Kidney epithelial cell (primary cell): ENCODE results near the gene NME3. TPM values are rescaled to one million over a fixed set of nuclear protein-coding genes. Genes with fewer than 3 reads are reported as not detected.

Source experiments
- DNase-seq: peaks from one replicate; pipeline ENCODE4 v3.0.0-alpha.2; 2010; ENCODE audit warnings: low read depth
- H3K27me3 ChIP-seq: 2 replicates; pipeline ENCODE4 v1.6.0; 2011; ENCODE audit warnings: low read length; ENCODE audit not compliant: control insufficient read depth, insufficient read depth
- H3K36me3 ChIP-seq: 2 replicates; pipeline ENCODE4 v1.5.1; 2011; ENCODE audit warnings: low read length; ENCODE audit not compliant: control insufficient read depth, insufficient read depth
- H3K4me3 ChIP-seq: 2 replicates; pipeline ENCODE4 v1.5.1; 2011; ENCODE audit warnings: low read depth, mild to moderate bottlenecking, control low read depth, low read length
- total RNA-seq: library from RNA; depleted of rRNA; stranded (reverse); fragments of >200 nt; gene quantifications from 2 replicates; pipeline ENCODE4 v1.2.3, GENCODE V29; 2015
- TF ChIP-seq, protein P1 (sequence below): IDR thresholded peaks from 2 replicates; pipeline ENCODE4 v1.5.1; 2011; ENCODE audit warnings: mild to moderate bottlenecking, moderate library complexity, low read length, control low read depth, inconsistent platforms; ENCODE audit not compliant: insufficient read depth, poor library complexity, severe bottlenecking

Gene NME3
- total RNA-seq, 1 donor from 2014 or later, result 44.9 TPM

- Histone ChIP-seq H3K4me3 (no peak overlapping the region), H3K36me3 (peaks cover 2% of the 10 kb centered on the region), H3K27me3 (no peaks in the 10 kb centered on the region)
- TF ChIP-seq, protein P1, sequence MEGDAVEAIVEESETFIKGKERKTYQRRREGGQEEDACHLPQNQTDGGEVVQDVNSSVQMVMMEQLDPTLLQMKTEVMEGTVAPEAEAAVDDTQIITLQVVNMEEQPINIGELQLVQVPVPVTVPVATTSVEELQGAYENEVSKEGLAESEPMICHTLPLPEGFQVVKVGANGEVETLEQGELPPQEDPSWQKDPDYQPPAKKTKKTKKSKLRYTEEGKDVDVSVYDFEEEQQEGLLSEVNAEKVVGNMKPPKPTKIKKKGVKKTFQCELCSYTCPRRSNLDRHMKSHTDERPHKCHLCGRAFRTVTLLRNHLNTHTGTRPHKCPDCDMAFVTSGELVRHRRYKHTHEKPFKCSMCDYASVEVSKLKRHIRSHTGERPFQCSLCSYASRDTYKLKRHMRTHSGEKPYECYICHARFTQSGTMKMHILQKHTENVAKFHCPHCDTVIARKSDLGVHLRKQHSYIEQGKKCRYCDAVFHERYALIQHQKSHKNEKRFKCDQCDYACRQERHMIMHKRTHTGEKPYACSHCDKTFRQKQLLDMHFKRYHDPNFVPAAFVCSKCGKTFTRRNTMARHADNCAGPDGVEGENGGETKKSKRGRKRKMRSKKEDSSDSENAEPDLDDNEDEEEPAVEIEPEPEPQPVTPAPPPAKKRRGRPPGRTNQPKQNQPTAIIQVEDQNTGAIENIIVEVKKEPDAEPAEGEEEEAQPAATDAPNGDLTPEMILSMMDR, result no peak
- DNase-seq, result no peak
These were observed 2.5 kb downstream of the NME3 start for GRCh38 chr16:1768767-1769401.

GRCh38 chr16:1768061-1768766 is 3.1 kb downstream of the NME3 start:
- peaks cover 2% of the 10 kb centered on the region for H3K36me3 ChIP-seq
- no peak for DNase-seq
- TF ChIP-seq, protein P1, result no peak
- no peak overlapping the region for H3K4me3 ChIP-seq
- H3K27me3 ChIP-seq, result no peaks in the 10 kb centered on the region

- H3K36me3 ChIP-seq, result peaks cover 2% of the 10 kb centered on the region
- no peak for DNase-seq
These were observed 4.0 kb downstream of the NME3 start for GRCh38 chr16:1767116-1767994.

DNA sequence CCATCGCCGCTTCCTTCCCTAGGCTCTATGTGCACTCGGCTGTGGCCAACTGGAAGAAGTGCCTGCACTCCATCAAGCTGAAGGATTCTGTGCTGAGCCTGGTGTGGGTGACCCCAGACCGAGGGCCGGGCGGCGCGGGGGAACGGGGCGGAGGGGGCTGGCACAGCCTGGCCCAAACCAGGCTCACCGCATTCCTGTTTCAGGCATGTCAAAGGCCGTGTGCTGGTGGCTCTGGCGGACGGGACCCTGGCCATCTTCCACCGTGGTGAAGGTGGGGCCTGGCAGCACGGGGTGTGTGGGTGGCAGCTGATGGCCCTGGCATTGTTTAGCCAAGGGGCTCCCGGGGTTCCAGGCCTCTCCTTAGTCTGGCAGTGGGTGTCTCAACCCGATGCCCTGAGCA is 4.6 kb downstream of the NME3 start:
- TF ChIP-seq, protein P1, result no peak
- Histone ChIP-seq H3K4me3 (no peak overlapping the region), H3K27me3 (no peaks in the 10 kb centered on the region), H3K36me3 (peaks cover 2% of the 10 kb centered on the region)
- DNase-seq, result no peak

More at GRCh38 chr16:1767116-1767994, 4.0 kb downstream of the NME3 start:
- no peak overlapping the region for H3K4me3 ChIP-seq
- TF ChIP-seq, protein P1, result no peak
- no peaks in the 10 kb centered on the region for H3K27me3 ChIP-seq

- Histone ChIP-seq H3K36me3 (peaks cover 2% of the 10 kb centered on the region), H3K27me3 (no peaks in the 10 kb centered on the region), H3K4me3 (no peak overlapping the region)
- TF ChIP-seq, protein P1, result no peak
- no peak for DNase-seq
These were observed 5.1 kb downstream of the NME3 start for GRCh38 chr16:1766231-1766630.
